Stimulated activated CD4-positive, alpha-beta T cell treated with anti-CD3 and anti-CD28 coated beads, Interleukin-15, amount 100 ng/mL, for 1 hour (primary cell): Measurements from ENCODE around the gene CA5A.
"Not testable (repeated sequence)": the region's sequence is repeated elsewhere in the genome, so short reads cannot be mapped to it uniquely, and the experiment has no call there.

Source experiments
- DNase-seq, 2 donors: peaks; one replicate each; pipeline ENCODE4 v3.0.0-alpha.2; 2020; ENCODE audit warnings: low read depth in 1 of 2, low spot score in 1 of 2

The CA5A gene

DNA sequence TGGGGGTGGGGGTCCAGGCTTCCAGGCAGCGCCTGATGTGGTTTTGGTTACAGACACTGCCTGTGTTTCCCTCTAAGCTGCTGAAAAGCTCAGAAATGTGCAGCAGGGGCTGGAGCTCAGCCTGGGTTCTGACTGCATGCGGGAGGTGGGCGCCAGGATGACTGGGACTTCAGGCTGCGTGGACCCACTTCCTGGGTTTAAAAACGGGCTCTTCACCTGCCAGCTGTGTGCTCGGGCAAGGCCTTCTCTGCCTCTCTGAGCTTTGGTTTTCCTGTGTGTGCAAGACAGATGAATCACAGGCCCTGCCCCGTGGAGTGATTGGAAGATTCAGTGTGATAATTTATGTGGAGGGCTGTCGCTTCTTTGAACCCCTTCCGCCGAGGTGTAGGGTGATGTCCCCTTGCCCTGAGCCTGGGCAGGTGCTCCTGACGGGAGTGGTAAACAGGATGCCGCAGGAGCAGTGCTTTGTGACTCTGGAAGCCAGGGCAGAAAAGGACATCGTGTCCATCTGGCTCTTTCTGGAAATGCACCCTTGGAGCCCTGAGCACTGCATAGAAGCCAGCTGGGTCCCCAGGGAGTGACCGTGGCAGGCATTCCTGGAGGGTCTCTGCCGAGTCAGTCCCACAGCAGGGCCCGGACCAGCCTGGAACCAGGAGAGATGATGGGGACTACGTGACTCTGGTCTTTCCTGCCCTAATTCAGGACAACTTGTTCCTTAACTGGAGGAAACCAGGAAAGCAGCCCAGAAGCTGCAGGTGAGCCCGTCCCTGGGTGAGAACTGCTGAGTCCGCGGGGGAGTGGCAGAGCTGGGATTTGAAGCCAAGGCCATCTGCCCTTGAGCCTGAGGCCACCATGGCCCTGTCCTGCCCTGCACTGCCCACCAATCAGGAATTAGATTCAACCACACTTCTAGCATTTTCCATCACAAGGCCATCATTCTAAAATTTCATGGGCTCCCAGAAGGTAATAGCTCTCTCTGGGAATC is 38.5 kb downstream of the CA5A start:
- peak; percentile 18 to 32 for DNase-seq

DNA sequence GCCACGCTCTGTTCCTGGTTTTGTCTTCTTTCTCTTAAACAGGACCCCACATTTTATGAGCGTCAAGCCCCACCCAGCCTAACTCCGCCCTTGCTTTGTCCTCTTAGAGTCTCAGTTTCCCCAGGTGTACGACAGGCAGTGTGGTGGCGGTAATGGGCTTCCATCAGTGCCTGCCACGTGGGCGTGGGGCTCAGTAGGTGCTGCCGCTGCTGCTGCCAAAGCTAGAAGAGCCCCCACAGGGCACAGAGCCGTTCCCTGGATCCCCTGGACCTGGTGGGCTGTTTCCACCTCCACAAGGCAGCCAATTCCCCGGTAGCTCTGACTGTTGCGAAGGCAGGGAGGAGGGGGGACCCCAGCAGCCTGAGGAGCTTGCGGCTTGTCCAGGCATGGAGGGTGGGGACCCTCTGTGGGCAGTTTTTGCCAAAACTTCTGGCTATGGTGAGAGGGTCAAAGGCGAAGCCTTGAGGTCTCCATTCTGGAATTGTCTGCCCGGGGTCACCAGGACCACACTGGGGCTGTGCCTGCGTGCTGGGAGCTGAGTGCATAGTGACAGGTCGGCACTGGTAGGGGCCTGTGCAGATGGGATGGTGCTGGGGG is 39.3 kb downstream of the CA5A start:
- DNase-seq, result not testable (repeated sequence)

GRCh38 chr16:87896176-87896890 is 40.0 kb downstream of the CA5A start:
- not testable (repeated sequence) for DNase-seq

GRCh38 chr16:87895641-87896141 is 40.6 kb downstream of the CA5A start:
- DNase-seq, result peak; percentile 44 to 58

GRCh38 chr16:87894005-87894404 is 42.3 kb downstream of the CA5A start:
- DNase-seq, result not testable (repeated sequence)

DNA sequence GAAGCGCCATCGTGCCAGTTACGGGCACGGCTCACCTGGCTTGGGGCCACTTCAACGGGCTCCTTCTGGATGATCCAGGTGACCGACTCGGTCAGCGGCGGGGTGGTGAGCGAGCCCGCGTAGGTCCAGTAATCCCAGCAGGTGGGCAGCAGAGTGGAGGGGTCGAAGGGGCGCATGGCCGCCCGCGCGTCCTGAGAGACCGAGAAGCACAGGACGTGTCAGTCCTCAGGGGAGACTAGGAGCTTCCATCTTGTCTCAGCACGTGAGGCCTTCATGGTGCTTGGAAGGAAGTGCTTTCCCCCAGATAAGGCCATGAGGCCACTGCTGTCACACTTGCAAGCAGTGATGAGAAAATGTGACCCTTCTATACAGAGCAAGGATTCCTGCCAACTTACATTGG is 44.6 kb downstream of the CA5A start:
- no peak for DNase-seq

DNA sequence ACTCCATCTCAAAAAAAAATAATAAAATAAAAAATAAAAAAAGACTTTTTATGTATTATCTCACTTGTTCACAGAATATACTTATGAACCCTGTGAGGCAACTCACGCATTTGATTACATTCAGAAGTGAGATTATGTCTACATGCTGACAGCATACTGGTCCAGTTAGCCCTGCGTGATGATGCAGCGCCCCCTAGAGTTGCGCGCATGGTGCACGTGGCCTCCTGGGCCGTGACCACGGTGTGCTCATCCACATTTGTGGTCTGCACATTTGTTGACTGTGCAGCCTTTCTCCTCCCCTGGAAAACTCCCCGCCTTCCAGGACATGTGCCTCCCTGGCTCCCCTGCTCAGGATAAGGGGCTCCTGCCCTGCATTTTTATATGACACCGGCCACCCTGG is 46.6 kb downstream of the CA5A start:
- DNase-seq, result not testable (repeated sequence)

DNA sequence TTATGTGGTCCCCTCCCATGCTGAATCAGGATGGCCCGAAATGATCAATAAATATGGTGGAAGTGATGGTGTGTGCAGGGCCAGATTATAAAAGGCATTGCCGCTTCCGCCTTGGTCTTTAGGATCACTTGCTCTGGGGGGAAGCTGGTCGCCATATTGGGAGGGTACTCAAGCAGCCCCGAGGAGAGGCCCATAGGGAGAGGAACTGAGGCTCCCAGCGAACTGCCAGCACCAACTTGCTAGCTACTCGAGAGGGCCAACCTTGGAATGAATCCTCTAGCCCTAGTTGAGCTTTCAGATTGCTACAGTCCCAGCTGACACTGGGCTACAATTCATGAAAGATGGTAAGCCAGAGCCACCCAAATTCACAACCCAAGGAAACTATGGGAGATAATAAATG is 48.0 kb downstream of the CA5A start:
- not testable (repeated sequence) for DNase-seq

DNA sequence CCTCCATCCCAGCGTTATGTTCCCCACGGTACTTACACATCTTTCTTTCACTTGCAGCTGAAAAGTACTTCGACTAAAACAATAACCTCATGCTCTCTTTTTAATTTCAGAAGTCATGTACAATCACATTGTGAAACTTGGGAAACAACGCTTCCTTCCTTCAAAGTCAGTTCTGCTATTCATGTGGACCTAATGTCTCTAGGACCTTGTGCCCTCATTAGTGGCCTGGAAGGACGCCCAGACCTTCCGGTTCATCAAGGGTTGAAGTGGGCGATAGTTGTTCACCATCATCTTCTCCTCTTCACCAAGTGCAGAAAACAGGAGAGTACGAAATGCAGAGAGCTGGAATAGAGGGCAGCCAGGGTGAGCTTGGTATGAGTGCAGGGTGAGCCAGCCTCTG is 48.4 kb downstream of the CA5A start:
- not testable (repeated sequence) for DNase-seq

DNA sequence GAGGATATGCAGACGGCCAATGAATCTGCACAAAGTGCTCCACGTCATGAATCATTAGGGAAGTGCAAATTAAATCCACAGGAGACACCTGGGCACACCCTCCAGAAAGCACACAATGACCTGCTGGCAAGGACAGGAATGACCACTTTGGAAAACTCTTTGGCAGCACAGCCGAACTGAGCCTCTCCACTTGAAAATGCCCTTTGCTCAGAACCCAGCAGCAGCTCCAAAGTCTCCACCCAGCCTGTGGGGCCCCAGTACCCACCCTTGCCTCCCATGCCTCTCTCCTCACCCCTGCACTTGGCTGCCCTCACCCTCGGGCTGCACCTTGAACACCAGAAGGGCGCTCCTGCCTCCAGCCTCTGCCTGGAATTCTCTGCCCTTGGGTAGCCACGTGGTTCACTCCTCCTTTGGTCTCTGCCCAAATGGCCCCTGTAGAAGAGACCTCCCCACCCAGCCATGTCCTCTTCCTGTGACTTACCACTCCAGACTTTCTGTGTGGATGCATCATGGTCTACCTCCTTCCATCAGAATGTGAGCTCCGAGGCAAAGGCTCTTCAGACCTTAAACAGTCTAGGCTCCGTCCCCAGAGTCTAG is 50.9 kb downstream of the CA5A start:
- DNase-seq, result not testable (repeated sequence)

DNA sequence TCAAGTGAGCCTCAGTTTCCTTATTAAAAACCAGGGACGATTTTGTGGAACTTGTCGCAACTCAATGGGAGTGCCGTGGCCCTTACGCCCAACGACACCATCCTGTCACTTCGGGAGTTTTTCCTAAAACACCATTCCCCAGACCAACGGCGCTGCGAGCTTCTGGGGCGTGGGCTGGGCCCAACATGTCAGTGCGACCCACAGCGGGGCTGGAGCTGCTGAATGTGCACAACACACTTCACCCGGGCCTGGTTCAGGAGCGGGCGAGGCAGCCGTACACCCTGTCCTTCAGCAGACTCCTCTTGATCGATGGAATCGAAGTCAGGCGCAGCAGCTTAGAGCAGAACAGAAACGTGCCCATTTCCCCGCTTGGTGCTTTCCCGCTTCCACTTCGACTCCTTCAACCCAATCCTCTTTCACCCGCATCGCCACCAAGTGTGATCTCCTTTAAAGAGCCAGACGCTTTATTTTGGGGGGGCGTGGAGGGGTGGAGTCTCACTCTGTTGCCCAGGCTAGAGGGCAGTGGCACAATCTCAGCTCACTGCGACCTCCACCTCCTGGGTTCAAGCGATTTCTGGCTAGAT is 53.8 kb downstream of the CA5A start:
- DNase-seq, result no peak

- DNase-seq, result no peak
These were observed 54.8 kb downstream of the CA5A start for GRCh38 chr16:87881324-87882200.

DNA sequence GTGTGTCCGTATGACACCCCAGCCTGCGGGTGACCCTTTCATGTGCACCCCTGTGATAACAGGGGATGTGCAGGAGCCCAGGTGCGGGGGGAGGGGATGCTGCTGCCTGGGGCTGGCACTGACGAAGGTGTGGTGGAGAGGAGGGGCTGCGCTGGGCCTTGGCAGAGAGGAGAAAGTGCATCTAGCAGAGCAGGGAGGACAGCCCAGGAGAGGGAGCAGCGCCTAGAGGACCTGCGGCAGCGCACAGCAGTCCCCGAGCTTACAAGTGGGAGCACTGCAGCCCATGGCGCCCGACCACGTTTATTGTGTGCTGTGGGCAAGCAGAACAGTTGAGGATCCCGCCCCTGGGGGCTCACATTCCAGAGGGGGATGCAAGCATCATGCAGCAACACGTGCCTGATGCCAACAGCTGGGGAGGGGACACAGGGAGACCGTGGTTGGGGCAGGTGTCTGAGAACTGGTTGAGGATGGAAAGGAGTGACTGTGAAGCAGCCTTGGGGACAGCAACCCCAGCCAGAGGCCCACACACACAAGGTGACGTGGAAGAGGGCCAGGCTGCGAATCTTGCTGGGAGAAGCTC is 56.1 kb downstream of the CA5A start:
- DNase-seq, result no peak

DNA sequence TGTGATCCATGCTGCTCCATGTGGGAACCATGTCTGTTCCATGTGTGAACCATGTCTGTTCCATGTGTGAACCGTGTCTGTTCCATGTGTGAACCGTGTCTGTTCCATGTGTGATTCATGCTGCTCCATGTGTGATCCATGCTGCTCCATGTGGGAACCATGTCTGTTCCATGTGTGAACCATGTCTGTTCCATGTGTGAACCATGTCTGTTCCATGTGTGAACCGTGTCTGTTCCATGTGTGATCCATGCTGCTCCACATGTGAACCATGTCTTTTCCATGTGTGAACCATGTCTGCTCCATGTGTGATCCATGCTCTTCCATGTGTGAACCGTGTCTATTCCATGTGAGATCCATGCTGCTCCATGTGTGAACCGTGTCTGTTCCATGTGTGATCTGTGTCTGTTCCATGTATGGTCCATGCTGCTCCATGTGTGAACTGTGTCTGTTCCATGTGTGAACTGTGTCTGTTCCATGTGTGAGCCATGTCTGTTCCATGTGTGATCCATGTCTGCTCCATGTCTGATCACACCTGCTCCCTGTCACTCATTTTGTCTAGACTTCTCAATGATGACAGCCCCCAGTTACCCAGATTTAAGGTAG is 56.8 kb downstream of the CA5A start:
- not testable (repeated sequence) for DNase-seq

GRCh38 chr16:87878704-87879103 is 57.6 kb downstream of the CA5A start:
- no peak for DNase-seq

DNA sequence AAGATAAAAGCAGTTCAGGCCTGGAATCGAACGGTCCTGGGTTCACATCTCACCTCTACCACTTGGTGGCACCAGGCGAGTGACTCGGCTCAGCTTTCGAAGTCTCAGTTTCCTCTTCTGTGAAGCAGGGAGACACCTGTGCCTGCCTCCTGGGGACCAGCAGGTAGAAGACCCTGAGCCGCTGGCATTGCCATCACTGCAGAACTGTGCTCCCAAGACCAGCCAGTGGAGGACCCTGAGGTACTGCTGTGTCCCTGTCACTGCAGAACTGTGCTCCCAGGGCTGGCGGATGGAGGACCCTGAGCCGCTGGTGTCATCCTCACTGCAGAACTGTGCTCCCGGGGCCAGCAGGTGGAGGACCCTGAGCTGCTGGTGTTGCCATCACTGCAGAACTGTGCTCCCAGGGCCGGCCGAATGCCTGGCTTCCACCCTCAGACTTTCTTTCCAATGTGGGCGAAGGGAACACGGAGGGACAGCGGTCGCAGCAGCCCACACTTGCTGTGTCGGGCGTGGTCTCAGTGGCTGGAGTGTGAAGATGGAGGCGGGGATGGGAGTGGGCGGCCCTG is 58.3 kb downstream of the CA5A start:
- no peak for DNase-seq

DNA sequence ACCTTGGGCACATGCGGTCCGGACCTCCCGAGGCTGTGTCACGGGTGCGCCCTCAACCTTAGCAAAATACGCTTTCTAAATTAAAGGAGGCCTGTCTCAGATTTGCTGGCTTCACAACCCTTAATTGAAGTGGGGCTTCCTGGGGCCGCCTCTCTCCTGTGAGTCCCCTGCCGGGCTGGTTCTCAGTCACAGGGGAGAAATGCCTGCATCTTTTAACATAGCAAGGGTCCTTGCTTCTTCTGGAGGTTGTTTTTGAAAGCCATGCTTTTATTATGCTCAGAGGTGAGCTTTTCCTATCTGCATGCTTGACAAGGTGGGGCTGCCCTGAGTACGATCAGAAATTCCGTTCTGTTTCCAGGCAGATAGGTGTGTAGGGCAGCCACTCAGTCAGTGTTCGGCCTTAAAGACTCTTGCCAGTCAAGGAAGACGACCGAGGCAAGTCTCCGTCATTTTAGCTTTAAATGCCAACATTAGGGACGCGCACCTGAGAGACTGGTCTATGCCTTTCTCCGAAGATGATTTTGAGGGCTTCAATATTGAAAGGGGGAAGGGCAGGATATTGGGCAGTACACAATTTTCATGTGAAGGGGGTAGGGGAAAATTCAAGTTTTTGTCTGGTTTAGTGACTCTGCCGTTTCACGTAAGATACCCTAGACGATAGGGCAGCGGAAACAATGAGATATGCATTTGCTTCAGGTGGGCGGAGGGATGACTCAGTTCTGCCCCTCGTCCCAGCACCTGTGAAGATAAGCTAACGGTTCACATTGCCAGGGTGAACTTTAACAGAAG is 61.5 kb downstream of the CA5A start:
- DNase-seq, result peak; percentile 31 to 66
